ENCODE data around the gene MYO18B.

The MYO18B gene

GRCh38 chr22:25844601-25845000 is 102.6 kb downstream of the MYO18B start:
- peaks cover 1% of the 10 kb centered on the region for H3K4me1 Mint-ChIP-seq (ENCODE audit: low read depth)

DNA sequence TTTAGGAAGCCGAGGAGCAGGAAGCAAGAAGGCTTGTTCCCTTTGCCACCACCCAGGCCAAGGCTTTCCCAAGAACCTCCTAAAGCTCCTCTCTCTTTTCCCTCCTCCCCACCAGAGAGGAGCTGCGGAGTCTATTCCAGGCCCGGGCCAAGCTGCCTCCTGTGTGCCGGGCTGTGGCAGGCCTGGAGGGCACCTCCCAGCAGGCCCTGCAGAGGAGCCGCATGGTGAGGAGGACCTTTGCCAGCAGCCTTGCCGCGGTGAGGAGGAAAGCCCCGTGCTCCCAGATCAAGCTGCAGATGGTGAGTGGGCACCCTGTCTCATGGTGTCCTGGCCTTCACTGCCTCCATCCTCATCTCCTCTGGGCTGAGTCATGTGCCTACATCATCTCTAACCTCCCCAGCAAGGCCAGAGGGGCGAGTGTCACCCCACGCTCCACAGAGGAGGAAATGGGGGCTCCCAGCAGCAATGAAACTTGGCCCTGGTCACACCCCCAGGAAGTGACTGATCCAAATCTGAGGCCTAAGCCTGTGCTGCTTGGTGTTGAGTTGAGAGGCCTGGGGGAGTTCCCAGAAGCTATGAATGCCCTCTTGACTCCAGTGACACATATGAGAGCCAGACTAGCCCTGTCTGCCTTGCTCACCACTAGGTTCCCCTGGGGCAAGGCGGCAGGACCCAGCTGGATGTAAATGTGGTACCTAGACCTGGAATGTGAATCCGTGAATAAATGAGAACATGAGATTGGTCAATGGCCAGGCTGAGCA is 104.2 kb downstream of the MYO18B start:
- no peak overlapping the region for H3K27ac Mint-ChIP-seq
- peaks cover 1% of the 10 kb centered on the region for H3K4me1 Mint-ChIP-seq (ENCODE audit: low read depth)
- no peaks in the 10 kb centered on the region for H3K27me3 Mint-ChIP-seq
- H3K4me3 Mint-ChIP-seq = no peak overlapping the region
- no peak for DNase-seq
- H3K9me3 Mint-ChIP-seq = no peaks in the 10 kb centered on the region
- H3K36me3 Mint-ChIP-seq (ENCODE audit: low read depth) = no peaks in the 10 kb centered on the region

More at GRCh38 chr22:25844601-25845000, 102.6 kb downstream of the MYO18B start:
- Mint-ChIP-seq H3K27me3 (peaks cover 5% of the 10 kb centered on the region), H3K9me3 (no peaks in the 10 kb centered on the region), H3K27ac (no peak overlapping the region), H3K4me3 (no peak overlapping the region), H3K36me3 (ENCODE audit: low read depth) (no peaks in the 10 kb centered on the region)
- DNase-seq = no peak

- no peak for DNase-seq
- H3K36me3 Mint-ChIP-seq (ENCODE audit: low read depth) = no peaks in the 10 kb centered on the region
- no peak overlapping the region for H3K27ac Mint-ChIP-seq
- H3K9me3 Mint-ChIP-seq = no peaks in the 10 kb centered on the region
- H3K4me3 Mint-ChIP-seq = no peak overlapping the region
- peaks cover 1% of the 10 kb centered on the region for H3K4me1 Mint-ChIP-seq (ENCODE audit: low read depth)
- H3K27me3 Mint-ChIP-seq = peaks cover 8% of the 10 kb centered on the region
Observed at GRCh38 chr22:25847451-25847850, 105.5 kb downstream of the MYO18B start.

GRCh38 chr22:25848954-25849353 is 107.0 kb downstream of the MYO18B start:
- Mint-ChIP-seq H3K36me3 (ENCODE audit: low read depth) (no peaks in the 10 kb centered on the region), H3K9me3 (no peaks in the 10 kb centered on the region), H3K4me3 (no peak overlapping the region), H3K27ac (no peak overlapping the region), H3K27me3 (peaks cover 8% of the 10 kb centered on the region), H3K4me1 (ENCODE audit: low read depth) (peaks cover 1% of the 10 kb centered on the region)
- no peak for DNase-seq

- peaks cover 1% of the 10 kb centered on the region for H3K4me1 Mint-ChIP-seq (ENCODE audit: low read depth)
- H3K36me3 Mint-ChIP-seq (ENCODE audit: low read depth) = no peaks in the 10 kb centered on the region
- no peak overlapping the region for H3K27ac Mint-ChIP-seq
- H3K27me3 Mint-ChIP-seq = peaks cover 8% of the 10 kb centered on the region
- H3K4me3 Mint-ChIP-seq = no peak overlapping the region
- no peaks in the 10 kb centered on the region for H3K9me3 Mint-ChIP-seq
- DNase-seq = no peak
Observed at GRCh38 chr22:25849522-25849921, 107.5 kb downstream of the MYO18B start.

GRCh38 chr22:25852223-25852622 is 110.2 kb downstream of the MYO18B start:
- no peaks in the 10 kb centered on the region for H3K9me3 Mint-ChIP-seq
- no peaks in the 10 kb centered on the region for H3K4me1 Mint-ChIP-seq (ENCODE audit: low read depth)
- H3K27ac Mint-ChIP-seq = no peak overlapping the region
- DNase-seq = no peak
- H3K36me3 Mint-ChIP-seq (ENCODE audit: low read depth) = no peaks in the 10 kb centered on the region
- H3K4me3 Mint-ChIP-seq = no peak overlapping the region
- peaks cover 11% of the 10 kb centered on the region for H3K27me3 Mint-ChIP-seq

GRCh38 chr22:25853078-25853477 is 111.1 kb downstream of the MYO18B start:
- DNase-seq = no peak
- peaks cover 13% of the 10 kb centered on the region for H3K27me3 Mint-ChIP-seq
- no peaks in the 10 kb centered on the region for H3K9me3 Mint-ChIP-seq
- no peak overlapping the region for H3K27ac Mint-ChIP-seq
- no peaks in the 10 kb centered on the region for H3K4me1 Mint-ChIP-seq (ENCODE audit: low read depth)
- H3K36me3 Mint-ChIP-seq (ENCODE audit: low read depth) = no peaks in the 10 kb centered on the region
- no peak overlapping the region for H3K4me3 Mint-ChIP-seq

DNA sequence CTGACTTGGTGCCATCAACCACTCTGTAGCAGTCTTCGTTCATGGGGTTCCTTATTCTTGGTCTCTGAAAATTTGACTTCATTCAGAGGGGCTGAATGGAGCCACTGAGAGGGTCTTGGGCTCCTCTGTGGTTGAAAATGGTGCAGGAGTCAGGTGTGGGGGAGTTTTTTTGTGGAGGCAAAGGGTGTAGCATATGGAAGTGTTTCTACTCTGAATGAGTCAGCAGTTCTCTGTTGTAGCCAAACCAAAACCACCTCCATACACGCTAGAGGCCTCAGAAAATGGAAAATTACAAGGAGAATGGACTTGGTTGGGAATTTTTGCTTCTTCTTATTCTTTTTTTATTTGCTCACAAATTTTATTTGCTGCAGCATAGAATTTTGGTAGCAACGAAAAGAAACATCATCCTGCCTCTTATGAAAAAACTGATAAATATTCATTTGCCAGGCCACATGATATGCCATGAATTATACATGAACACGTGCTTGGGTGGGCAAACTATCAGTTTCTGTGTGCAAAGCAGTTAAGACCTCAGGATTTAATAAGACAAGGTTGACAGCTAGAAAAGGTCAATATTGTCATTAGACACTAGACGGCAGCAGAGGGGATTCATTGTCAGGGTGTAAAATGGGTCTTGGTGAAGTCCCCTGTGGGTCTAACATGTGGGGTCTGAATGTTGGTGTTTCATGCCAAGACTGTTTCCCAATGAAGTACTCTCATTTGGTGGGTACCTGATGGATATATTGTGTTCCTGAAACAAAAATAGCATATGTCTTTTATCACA is 111.7 kb downstream of the MYO18B start:
- no peaks in the 10 kb centered on the region for H3K36me3 Mint-ChIP-seq (ENCODE audit: low read depth)
- H3K9me3 Mint-ChIP-seq = no peaks in the 10 kb centered on the region
- no peak overlapping the region for H3K4me3 Mint-ChIP-seq
- no peak for DNase-seq
- peaks cover 19% of the 10 kb centered on the region for H3K27me3 Mint-ChIP-seq
- no peak overlapping the region for H3K27ac Mint-ChIP-seq
- H3K4me1 Mint-ChIP-seq (ENCODE audit: low read depth) = no peaks in the 10 kb centered on the region

GRCh38 chr22:25869771-25870170 is 127.8 kb downstream of the MYO18B start:
- Mint-ChIP-seq H3K27ac (no peak overlapping the region), H3K4me3 (no peak overlapping the region), H3K36me3 (ENCODE audit: low read depth) (no peaks in the 10 kb centered on the region), H3K4me1 (ENCODE audit: low read depth) (no peaks in the 10 kb centered on the region), H3K9me3 (no peaks in the 10 kb centered on the region), H3K27me3 (peaks cover 12% of the 10 kb centered on the region)
- DNase-seq = no peak

DNA sequence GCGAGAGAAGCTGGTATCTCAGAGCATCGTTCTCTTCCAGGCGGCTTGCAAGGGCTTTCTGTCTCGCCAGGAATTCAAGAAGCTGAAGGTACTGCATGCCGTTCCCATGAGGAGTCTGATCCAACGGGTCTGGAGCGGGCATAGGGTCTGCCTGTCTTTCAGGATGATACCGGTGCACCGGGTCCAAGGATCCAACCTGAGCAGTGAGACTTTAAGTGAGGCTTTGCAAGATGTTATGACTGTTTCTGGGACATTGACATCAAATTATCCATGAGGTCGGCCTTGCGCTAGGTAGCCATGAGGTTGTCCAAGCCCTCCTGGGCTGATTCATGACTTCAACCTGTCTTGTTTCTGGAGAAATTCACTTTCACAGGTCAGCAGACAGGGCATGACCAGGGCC is 132.3 kb downstream of the MYO18B start:
- DNase-seq = no peak
- Mint-ChIP-seq H3K4me1 (ENCODE audit: low read depth) (no peaks in the 10 kb centered on the region), H3K27me3 (peaks cover 9% of the 10 kb centered on the region), H3K9me3 (no peaks in the 10 kb centered on the region), H3K27ac (no peak overlapping the region), H3K4me3 (no peak overlapping the region), H3K36me3 (ENCODE audit: low read depth) (no peaks in the 10 kb centered on the region)

DNA sequence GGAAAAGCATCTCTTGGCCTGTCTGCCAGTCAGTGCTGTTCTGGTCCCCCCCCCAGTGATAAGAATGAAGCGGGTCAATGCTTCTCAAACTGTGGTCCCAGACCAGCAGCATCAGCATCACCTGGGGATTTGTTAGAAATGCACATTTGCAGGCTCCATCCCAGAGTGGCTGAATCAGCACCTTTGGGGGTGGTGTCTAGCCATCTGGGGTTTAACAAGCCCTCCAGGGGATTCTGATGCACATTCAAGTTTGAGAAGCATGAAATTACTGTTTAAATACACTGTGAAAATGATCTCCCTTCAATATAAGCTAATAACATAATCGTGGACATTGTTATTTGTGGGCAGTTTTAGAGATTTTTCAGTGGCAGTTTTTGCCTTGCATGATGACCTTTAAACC is 133.5 kb downstream of the MYO18B start:
- Mint-ChIP-seq H3K27ac (no peak overlapping the region), H3K4me1 (ENCODE audit: low read depth) (no peaks in the 10 kb centered on the region), H3K9me3 (no peaks in the 10 kb centered on the region), H3K4me3 (no peak overlapping the region), H3K36me3 (ENCODE audit: low read depth) (no peaks in the 10 kb centered on the region), H3K27me3 (peaks cover 13% of the 10 kb centered on the region)
- DNase-seq = no peak

DNA sequence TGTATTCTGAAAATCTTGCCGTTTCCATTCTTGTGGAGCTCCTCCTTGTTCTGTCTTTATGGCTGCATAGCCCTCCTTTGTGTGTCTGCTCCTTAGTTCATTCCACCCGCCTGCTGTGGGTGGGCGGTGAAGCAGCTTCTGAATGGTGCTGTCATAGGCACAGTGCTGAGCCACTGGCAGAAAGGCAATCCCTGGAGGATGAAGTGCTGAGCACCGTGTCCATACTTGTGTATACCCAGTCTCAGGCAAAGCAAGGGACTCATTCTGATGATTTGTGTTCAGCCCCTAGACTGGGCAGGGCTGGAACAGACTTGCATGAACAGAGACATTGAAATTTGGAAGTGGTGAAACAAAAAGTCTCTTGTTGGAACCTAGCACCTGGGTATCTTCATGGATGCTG is 134.9 kb downstream of the MYO18B start:
- H3K4me3 Mint-ChIP-seq = no peak overlapping the region
- no peaks in the 10 kb centered on the region for H3K9me3 Mint-ChIP-seq
- no peak overlapping the region for H3K27ac Mint-ChIP-seq
- no peak for DNase-seq
- H3K36me3 Mint-ChIP-seq (ENCODE audit: low read depth) = no peaks in the 10 kb centered on the region
- peaks cover 12% of the 10 kb centered on the region for H3K27me3 Mint-ChIP-seq
- H3K4me1 Mint-ChIP-seq (ENCODE audit: low read depth) = no peaks in the 10 kb centered on the region

DNA sequence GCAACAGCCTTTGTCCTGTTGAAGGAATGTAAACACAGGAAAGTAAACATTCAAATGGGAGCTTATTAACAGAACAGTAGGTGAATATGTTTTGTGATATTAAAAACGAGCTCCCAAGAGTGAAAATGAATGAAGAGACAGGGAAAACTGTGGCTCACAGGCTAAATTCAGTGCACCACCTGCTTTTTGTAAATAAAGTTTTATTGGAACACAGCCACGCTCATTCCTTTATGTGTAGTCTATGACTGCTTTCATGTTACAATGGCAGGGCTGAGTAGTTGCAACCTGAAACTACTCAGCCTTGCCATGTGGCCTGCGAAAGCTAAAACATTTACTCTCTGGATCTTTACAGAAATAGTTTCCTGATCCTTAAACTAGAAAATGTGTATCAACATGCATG is 136.9 kb downstream of the MYO18B start:
- Mint-ChIP-seq H3K27ac (no peak overlapping the region), H3K27me3 (peaks cover 12% of the 10 kb centered on the region), H3K9me3 (no peaks in the 10 kb centered on the region), H3K4me1 (ENCODE audit: low read depth) (no peaks in the 10 kb centered on the region), H3K36me3 (ENCODE audit: low read depth) (no peaks in the 10 kb centered on the region), H3K4me3 (no peak overlapping the region)
- no peak for DNase-seq

DNA sequence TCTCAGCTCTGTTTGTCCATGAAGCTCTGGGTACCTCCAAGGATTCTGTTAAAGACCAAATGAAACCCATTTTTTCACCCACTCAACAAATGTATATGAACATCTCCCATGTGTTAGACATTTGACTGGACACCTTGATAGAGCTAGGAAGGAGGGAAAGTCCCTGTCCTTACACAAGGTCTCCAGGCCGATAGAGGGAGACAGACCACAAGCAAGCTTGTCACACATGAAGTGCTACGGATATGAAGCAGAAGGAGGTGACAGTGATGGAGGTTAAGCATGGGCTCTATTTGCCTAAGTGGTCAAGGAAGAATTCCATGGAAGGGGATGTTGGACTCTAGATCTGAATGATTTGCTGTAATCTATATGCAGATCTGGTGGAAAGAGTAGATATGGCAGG is 138.5 kb downstream of the MYO18B start:
- H3K27ac Mint-ChIP-seq = no peak overlapping the region
- H3K36me3 Mint-ChIP-seq (ENCODE audit: low read depth) = no peaks in the 10 kb centered on the region
- H3K27me3 Mint-ChIP-seq = peaks cover 16% of the 10 kb centered on the region
- no peaks in the 10 kb centered on the region for H3K9me3 Mint-ChIP-seq
- no peak overlapping the region for H3K4me3 Mint-ChIP-seq
- H3K4me1 Mint-ChIP-seq (ENCODE audit: low read depth) = no peaks in the 10 kb centered on the region
- DNase-seq = no peak

DNA sequence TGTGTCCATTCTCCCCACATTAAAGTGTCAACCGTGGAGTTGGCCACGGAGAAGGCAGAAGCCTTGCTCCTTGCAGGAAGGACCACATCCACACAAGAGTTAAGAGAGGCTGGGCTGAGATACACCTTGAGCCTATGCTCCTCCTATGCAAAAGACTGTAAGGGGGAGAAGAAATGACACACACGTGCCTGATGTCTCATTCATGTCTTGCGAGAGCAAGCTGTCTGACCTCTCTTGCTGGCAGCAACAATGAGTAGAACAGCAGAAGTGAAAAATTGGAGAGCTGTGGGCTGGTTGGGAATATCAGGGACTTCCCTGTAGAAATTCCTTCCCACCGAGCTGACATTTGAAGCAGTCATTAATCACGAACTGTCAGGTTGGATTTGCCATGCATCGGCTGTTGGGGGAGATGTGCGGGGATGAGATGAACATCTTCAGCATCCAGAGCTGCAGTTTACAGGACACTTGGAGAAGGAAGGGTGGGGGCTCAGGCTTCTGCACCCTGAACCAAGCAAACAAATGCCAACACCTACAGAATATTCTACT is 139.3 kb downstream of the MYO18B start:
- Mint-ChIP-seq H3K4me3 (no peak overlapping the region), H3K9me3 (no peaks in the 10 kb centered on the region), H3K36me3 (ENCODE audit: low read depth) (no peaks in the 10 kb centered on the region), H3K27me3 (peaks cover 16% of the 10 kb centered on the region), H3K4me1 (ENCODE audit: low read depth) (no peaks in the 10 kb centered on the region), H3K27ac (no peak overlapping the region)
- no peak for DNase-seq
